Caco-2 (cell line): Measurements from ENCODE around the gene NALCN. TPM values are rescaled to one million over a fixed set of nuclear protein-coding genes. Genes with fewer than 3 reads are reported as not detected.

ENCODE experiments used
- BruUV-seq: library from RNA; stranded (reverse); fragments of 400-500 nt; replicated peaks from 2 replicates; lab custom pipeline; 2021; lab: Mats Ljungman, UMichigan
- CTCF ChIA-PET: fragments of 300-600 bp; sonication (Branson Sonifier 250); formaldehyde crosslinking; loops from one replicate; lab custom pipeline; 2022; ENCODE audit warnings: antibody characterized with exemption; lab: Charles Lee
- POLR2A ChIA-PET: fragments of 300-600 bp; sonication (Branson Sonifier 250); formaldehyde crosslinking; loops from one replicate; lab custom pipeline; 2022; ENCODE audit warnings: antibody characterized with exemption; lab: Charles Lee
- DNase-seq, 2 experiments: peaks; one replicate each; pipeline versions ENCODE4 v3.0.0 to v3.0.0-alpha.2; 2020 to 2022
- H3K27me3 ChIP-seq: replicated peaks from 2 replicates; pipeline ENCODE4 v1.6.0; 2011; ENCODE audit warnings: low read length; ENCODE audit not compliant: control insufficient read depth, insufficient read depth
- H3K36me3 ChIP-seq: 2 replicates; pipeline ENCODE4 v1.5.1; 2011; ENCODE audit warnings: low read length; ENCODE audit not compliant: control insufficient read depth, insufficient read depth
- H3K4me1 ChIP-seq: fragments of 250-450 bp; sonication (Bioruptor Pico); 2 replicates; pipeline ENCODE4 v1.5.1; 2020; ENCODE audit warnings: mild to moderate bottlenecking
- H3K4me3 ChIP-seq: 2 replicates; pipeline ENCODE4 v1.5.1; 2011; ENCODE audit warnings: low read depth, mild to moderate bottlenecking, control low read depth, low read length
- H3K9me3 ChIP-seq: fragments of 250-450 bp; sonication (Bioruptor Pico); 2 replicates; pipeline ENCODE4 v1.5.1; 2020; ENCODE audit warnings: mild to moderate bottlenecking, moderate library complexity
- H3K27ac Mint-ChIP-seq: one replicate; pipeline ENCODE4 v1.8.0; 2022; ENCODE audit warnings: mixed read lengths; ENCODE audit not compliant: unreplicated experiment
- H3K27me3 Mint-ChIP-seq: one replicate; pipeline ENCODE4 v1.8.0; 2022; ENCODE audit warnings: mixed read lengths; ENCODE audit not compliant: insufficient read depth, unreplicated experiment
- H3K36me3 Mint-ChIP-seq: one replicate; pipeline ENCODE4 v1.8.0; 2022; ENCODE audit warnings: mild to moderate bottlenecking, mixed read lengths; ENCODE audit not compliant: insufficient read depth, unreplicated experiment
- H3K4me1 Mint-ChIP-seq: one replicate; pipeline ENCODE4 v1.8.0; 2022; ENCODE audit warnings: low read depth, mixed read lengths; ENCODE audit not compliant: unreplicated experiment
- H3K4me3 Mint-ChIP-seq: one replicate; pipeline ENCODE4 v1.8.0; 2022; ENCODE audit warnings: mild to moderate bottlenecking, moderate library complexity, mixed read lengths; ENCODE audit not compliant: unreplicated experiment
- H3K9me3 Mint-ChIP-seq: one replicate; pipeline ENCODE4 v1.8.0; 2022; ENCODE audit warnings: mixed read lengths; ENCODE audit not compliant: unreplicated experiment
- CTCF ChIP-seq, 2 experiments: fragments of 200-600 bp in 1 of 2; IDR thresholded peaks; 1 replicate in 1 of 2; 2 replicates in 1 of 2; pipeline versions ENCODE4 v1.5.1 to v1.8.0; 2011 to 2022; ENCODE audit warnings: antibody characterized with exemption in 1 of 2, control low read depth in 1 of 2, inconsistent platforms in 1 of 2, low read depth in 1 of 2, low read length in 1 of 2, mild to moderate bottlenecking in 1 of 2, moderate library complexity in 1 of 2; ENCODE audit not compliant: insufficient read depth in 1 of 2, severe bottlenecking in 1 of 2, unreplicated experiment in 1 of 2
- intact Hi-C: fragments of 100-400 bp; cut with micrococcal nuclease; formaldehyde crosslinking; loops from one replicate; pipeline ENCODE4 v1.10.0; 2022; ENCODE audit not compliant: unreplicated experiment
- total RNA-seq: library from RNA; stranded (reverse); gene quantifications from 2 replicates; pipeline ENCODE4 v1.2.3, GENCODE V29; 2022

Gene NALCN
- total RNA-seq, 1 experiment from 2014 or later = not detected

GRCh38 chr13:101306773-101307172 lies 109.5 kb downstream of the NALCN start:
- no peak for TF ChIP-seq CTCF (IDR thresholded peaks at IDR 0.05; ENCODE audit: insufficient read depth in 1 of 2, low read depth in 1 of 2, low read length in 1 of 2, severe bottlenecking in 1 of 2, unreplicated experiment in 1 of 2)
- CTCF ChIA-PET = no interaction called here
- POLR2A ChIA-PET = no interaction called here
- Mint-ChIP-seq H3K9me3 (no peaks in the 10 kb centered on the region), H3K4me1 (no peaks in the 10 kb centered on the region), H3K27me3 (peaks cover 14% of the 10 kb centered on the region), H3K27ac (no peak overlapping the region), H3K4me3 (no peak overlapping the region), H3K36me3 (no peaks in the 10 kb centered on the region)
- intact Hi-C loops = no loop called here
- no peaks in the 10 kb centered on the region for H3K4me1 ChIP-seq
- no peaks in the 10 kb centered on the region for H3K9me3 ChIP-seq
- no peaks in the 10 kb centered on the region for H3K36me3 ChIP-seq
- H3K27me3 ChIP-seq = no peaks in the 10 kb centered on the region
- BruUV-seq = no TSS peak
- H3K4me3 ChIP-seq = no peak overlapping the region
- no peak for DNase-seq

- Mint-ChIP-seq H3K27me3 (peaks cover 14% of the 10 kb centered on the region), H3K27ac (no peak overlapping the region), H3K4me1 (no peaks in the 10 kb centered on the region), H3K36me3 (no peaks in the 10 kb centered on the region), H3K4me3 (no peak overlapping the region), H3K9me3 (no peaks in the 10 kb centered on the region)
- no peak overlapping the region for H3K4me3 ChIP-seq
- intact Hi-C loops = no loop called here
- H3K27me3 ChIP-seq = no peaks in the 10 kb centered on the region
- DNase-seq = no peak
- BruUV-seq = no TSS peak
- POLR2A ChIA-PET = no interaction called here
- no peak for TF ChIP-seq CTCF (IDR thresholded peaks at IDR 0.05; ENCODE audit: insufficient read depth in 1 of 2, low read depth in 1 of 2, low read length in 1 of 2, severe bottlenecking in 1 of 2, unreplicated experiment in 1 of 2)
- CTCF ChIA-PET = no interaction called here
- H3K9me3 ChIP-seq = no peaks in the 10 kb centered on the region
- H3K36me3 ChIP-seq = no peaks in the 10 kb centered on the region
- H3K4me1 ChIP-seq = no peaks in the 10 kb centered on the region
Measured at GRCh38 chr13:101305981-101306411, 110.3 kb downstream of the NALCN start.

- POLR2A ChIA-PET = no interaction called here
- H3K9me3 Mint-ChIP-seq = no peaks in the 10 kb centered on the region
- H3K36me3 Mint-ChIP-seq = no peaks in the 10 kb centered on the region
- no peak overlapping the region for H3K4me3 Mint-ChIP-seq
- no peaks in the 10 kb centered on the region for H3K27me3 ChIP-seq
- no peak for TF ChIP-seq CTCF (IDR thresholded peaks at IDR 0.05; ENCODE audit: insufficient read depth in 1 of 2, low read depth in 1 of 2, low read length in 1 of 2, severe bottlenecking in 1 of 2, unreplicated experiment in 1 of 2)
- no peak for DNase-seq
- H3K27ac Mint-ChIP-seq = no peak overlapping the region
- H3K9me3 ChIP-seq = no peaks in the 10 kb centered on the region
- peaks cover 6% of the 10 kb centered on the region for H3K27me3 Mint-ChIP-seq
- CTCF ChIA-PET = no interaction called here
- no peaks in the 10 kb centered on the region for H3K36me3 ChIP-seq
- BruUV-seq = no TSS peak
- no peaks in the 10 kb centered on the region for H3K4me1 ChIP-seq
- no peaks in the 10 kb centered on the region for H3K4me1 Mint-ChIP-seq
- intact Hi-C loops = no loop called here
- H3K4me3 ChIP-seq = no peak overlapping the region
Measured at GRCh38 chr13:101303521-101303920, 112.8 kb downstream of the NALCN start.
